Stimulated activated CD8-positive, alpha-beta memory T cell treated with anti-CD3 and anti-CD28 coated beads, Interleukin-4, amount 100 ng/mL, for 24 hours (primary cell): ENCODE results near the gene OSGIN1.

ENCODE experiments used
- DNase-seq: peaks from one replicate; pipeline ENCODE4 v3.0.0-alpha.2; 2020; ENCODE audit warnings: low read depth

OSGIN1 gene

GRCh38 chr16:83925957-83926725 is 26.9 kb upstream of the OSGIN1 start:
- DNase-seq: no peak

GRCh38 chr16:83926726-83927397 is 26.2 kb upstream of the OSGIN1 start:
- peak; percentile 40 for DNase-seq

- no peak for DNase-seq
These were observed 24.5 kb upstream of the OSGIN1 start for GRCh38 chr16:83928341-83929055.

- DNase-seq: no peak
These were observed 23.1 kb upstream of the OSGIN1 start for GRCh38 chr16:83929811-83930555.

GRCh38 chr16:83930730-83931500 is 22.1 kb upstream of the OSGIN1 start:
- no peak for DNase-seq

GRCh38 chr16:83931556-83931955 is 21.5 kb upstream of the OSGIN1 start:
- DNase-seq: no peak

GRCh38 chr16:83932304-83932703 is 20.7 kb upstream of the OSGIN1 start:
- no peak for DNase-seq

GRCh38 chr16:83932955-83933673 is 19.9 kb upstream of the OSGIN1 start:
- DNase-seq: no peak

GRCh38 chr16:83933885-83934683 is 19.0 kb upstream of the OSGIN1 start:
- DNase-seq: no peak

- no peak for DNase-seq
These were observed 18.4 kb upstream of the OSGIN1 start for GRCh38 chr16:83934684-83934977.

GRCh38 chr16:83935005-83935857 is 17.8 kb upstream of the OSGIN1 start:
- no peak for DNase-seq

- DNase-seq: no peak
These were observed 17.2 kb upstream of the OSGIN1 start for GRCh38 chr16:83935858-83936255.

GRCh38 chr16:83936581-83937165 is 16.4 kb upstream of the OSGIN1 start:
- no peak for DNase-seq

- DNase-seq: no peak
These were observed 15.8 kb upstream of the OSGIN1 start for GRCh38 chr16:83937267-83937666.

- no peak for DNase-seq
These were observed 14.8 kb upstream of the OSGIN1 start for GRCh38 chr16:83937922-83938885.

GRCh38 chr16:83939266-83939855 is 13.7 kb upstream of the OSGIN1 start:
- DNase-seq: no peak

GRCh38 chr16:83940119-83940518 is 12.9 kb upstream of the OSGIN1 start:
- no peak for DNase-seq
